HG03457 (cell line): ENCODE results near the gene FAM110A.
"Not testable (repeated sequence)": the region's sequence is repeated elsewhere in the genome, so short reads cannot be mapped to it uniquely, and the experiment has no call there.

Experiments
- ATAC-seq: cut with Tn5 transposase; IDR thresholded peaks from one replicate; pipeline ENCODE4 v1.9.1; 2021; ENCODE audit warnings: moderate number of reproducible peaks; ENCODE audit not compliant: unreplicated experiment

The FAM110A gene

GRCh38 chr20:833450-834150, at the start of gene FAM110A:
TSS of gene FAM110A (plus strand) at chr20:833715. CDS start at chr20:844805, 11,090 bp downstream.
- peak; percentile 95 for ATAC-seq

GRCh38 chr20:787825-788224, 45.7 kb upstream of the FAM110A start:
- ATAC-seq, result no peak

- ATAC-seq, result no peak
Measured at GRCh38 chr20:791056-791455, 42.5 kb upstream of the FAM110A start.

- ATAC-seq, result no peak
Measured at GRCh38 chr20:792248-792647, 41.3 kb upstream of the FAM110A start.

GRCh38 chr20:796921-797320, 36.6 kb upstream of the FAM110A start:
- no peak for ATAC-seq

- ATAC-seq, result not testable (repeated sequence)
Measured at GRCh38 chr20:798746-799145, 34.8 kb upstream of the FAM110A start.

GRCh38 chr20:800026-800425, 33.5 kb upstream of the FAM110A start:
- not testable (repeated sequence) for ATAC-seq

GRCh38 chr20:801678-802077, 31.8 kb upstream of the FAM110A start:
- no peak for ATAC-seq

GRCh38 chr20:805713-806112, 27.8 kb upstream of the FAM110A start:
- ATAC-seq, result no peak

GRCh38 chr20:811776-812434, 21.6 kb upstream of the FAM110A start:
- not testable (repeated sequence) for ATAC-seq

- ATAC-seq, result not testable (repeated sequence)
Measured at GRCh38 chr20:812435-812814, 21.1 kb upstream of the FAM110A start.

GRCh38 chr20:813390-813789, 20.1 kb upstream of the FAM110A start:
- no peak for ATAC-seq

GRCh38 chr20:815226-815625, 18.3 kb upstream of the FAM110A start:
- no peak for ATAC-seq

GRCh38 chr20:815914-816606, 17.5 kb upstream of the FAM110A start:
- no peak for ATAC-seq

GRCh38 chr20:818001-818664, 15.4 kb upstream of the FAM110A start:
- no peak for ATAC-seq

GRCh38 chr20:819680-820322, 13.7 kb upstream of the FAM110A start:
- ATAC-seq, result no peak

- no peak for ATAC-seq
Measured at GRCh38 chr20:820323-820953, 13.1 kb upstream of the FAM110A start.

GRCh38 chr20:821046-821730, 12.3 kb upstream of the FAM110A start:
- ATAC-seq, result no peak

- no peak for ATAC-seq
Measured at GRCh38 chr20:821731-822065, 11.8 kb upstream of the FAM110A start.
